Spinal cord (tissue), 10 donors: ENCODE data around the gene ZMPSTE24. TPM values are rescaled to one million over a fixed set of nuclear protein-coding genes. Genes with fewer than 3 reads are reported as not detected.

Experiments used
- DNase-seq, 6 donors: peaks; one replicate each; pipeline versions ENCODE4 v3.0.0 to v3.0.0-alpha.2; 2013 to 2015; ENCODE audit warnings: low spot score in 6 of 6, low read depth in 4 of 6
- H3K27ac ChIP-seq: one replicate; pipeline ENCODE4 v1.5.1; 2013; ENCODE audit warnings: low read depth, low read length, control low read depth
- H3K27me3 ChIP-seq: one replicate; pipeline ENCODE4 v1.6.1; 2013; ENCODE audit warnings: low read length; ENCODE audit not compliant: control insufficient read depth, insufficient read depth
- H3K36me3 ChIP-seq: one replicate; pipeline ENCODE4 v1.6.1; 2013; ENCODE audit warnings: low read length; ENCODE audit not compliant: control insufficient read depth, insufficient read depth
- H3K4me1 ChIP-seq: one replicate; pipeline ENCODE4 v1.6.1; 2013; ENCODE audit warnings: low read length; ENCODE audit not compliant: control insufficient read depth, insufficient read depth
- H3K4me3 ChIP-seq: one replicate; pipeline ENCODE4 v1.5.1; 2013; ENCODE audit warnings: low read depth, low read length, control low read depth
- H3K9me3 ChIP-seq: one replicate; pipeline ENCODE4 v1.6.1; 2013; ENCODE audit warnings: low read length; ENCODE audit not compliant: control insufficient read depth, insufficient read depth
- WGBS: methylation state at CpG from one replicate; pipeline ENCODE4 v1.1.5; 2013; ENCODE audit warnings: missing lambda C conversion rate; ENCODE audit not compliant: insufficient coverage; 5-methylcytosine and 5-hydroxymethylcytosine counted together
- polyA plus RNA-seq, 2 donors: library from polyadenylated mRNA; unstranded; fragments of 120-200 nt; gene quantifications; one replicate each; pipeline ENCODE4 v1.2.1, GENCODE V29; 2013; ENCODE audit not compliant: insufficient read length in 2 of 2
- total RNA-seq, 2 donors: library from RNA; depleted of rRNA in 1 of 2; stranded (reverse); fragments of 120-200 nt in 1 of 2; fragments of >200 nt in 1 of 2; gene quantifications; one replicate each; pipeline versions ENCODE4 v1.2.3 to v1.2.4, GENCODE V29; 2013 to 2014
- donor health status: healthy.

ZMPSTE24 gene
- total and polyA plus RNA-seq, 4 donors: 38.9 to 70.9 (median 42.5) TPM

DNA sequence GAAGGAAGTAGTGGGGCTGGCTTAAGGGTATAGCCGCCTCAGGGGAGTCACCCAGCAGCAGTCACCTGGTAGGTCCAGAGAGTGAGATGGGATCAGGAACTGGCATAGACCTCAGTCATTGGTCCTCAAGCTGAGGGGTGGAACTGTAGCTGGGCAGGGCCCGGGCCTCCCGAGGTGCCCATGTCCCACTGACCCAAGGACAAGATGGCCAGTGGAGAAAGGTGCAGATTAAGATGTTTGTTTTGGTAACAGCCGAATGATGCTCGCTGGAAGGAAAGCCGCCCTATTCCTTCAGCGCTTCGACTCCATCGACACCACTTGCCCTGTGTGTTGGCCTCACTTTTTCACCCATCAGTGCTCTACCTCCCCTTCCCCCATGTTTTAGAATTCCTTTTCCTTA, 42.6 kb downstream of the ZMPSTE24 start:
- Histone ChIP-seq H3K4me1 (peaks cover 4% of the 10 kb centered on the region), H3K4me3 (no peak overlapping the region), H3K27ac (no peak overlapping the region), H3K27me3 (peaks cover 18% of the 10 kb centered on the region), H3K9me3 (no peaks in the 10 kb centered on the region), H3K36me3 (peaks cover 40% of the 10 kb centered on the region)
- DNase-seq: no peak
- 88% methylated on average over 5 of the region's 9 CpGs for WGBS

- Histone ChIP-seq H3K4me3 (no peak overlapping the region), H3K27ac (no peak overlapping the region), H3K9me3 (no peaks in the 10 kb centered on the region), H3K36me3 (peaks cover 40% of the 10 kb centered on the region), H3K4me1 (peaks cover 4% of the 10 kb centered on the region), H3K27me3 (peaks cover 18% of the 10 kb centered on the region)
- WGBS: 93% methylated on average over 10 of the region's 10 CpGs
- DNase-seq: no peak
These were observed 43.0 kb downstream of the ZMPSTE24 start for GRCh38 chr1:40301066-40301465.

- no peak for DNase-seq
- H3K9me3 ChIP-seq: no peaks in the 10 kb centered on the region
- H3K4me3 ChIP-seq: no peak overlapping the region
- 93% methylated on average over 7 of the region's 12 CpGs for WGBS
- H3K4me1 ChIP-seq: peaks cover 4% of the 10 kb centered on the region
- H3K36me3 ChIP-seq: peaks cover 40% of the 10 kb centered on the region
- H3K27ac ChIP-seq: no peak overlapping the region
- peaks cover 18% of the 10 kb centered on the region for H3K27me3 ChIP-seq
These were observed 43.7 kb downstream of the ZMPSTE24 start for GRCh38 chr1:40301541-40302299.

GRCh38 chr1:40302475-40302874, 44.4 kb downstream of the ZMPSTE24 start:
- Histone ChIP-seq H3K4me1 (peaks cover 6% of the 10 kb centered on the region), H3K27me3 (peaks cover 18% of the 10 kb centered on the region), H3K27ac (no peak overlapping the region), H3K9me3 (no peaks in the 10 kb centered on the region), H3K36me3 (peaks cover 44% of the 10 kb centered on the region), H3K4me3 (no peak overlapping the region)
- DNase-seq: no peak
- WGBS: 85% methylated on average over 12 of the region's 13 CpGs

- peaks cover 18% of the 10 kb centered on the region for H3K27me3 ChIP-seq
- peaks cover 13% of the 10 kb centered on the region for H3K4me1 ChIP-seq
- DNase-seq: no peak
- WGBS: 57% methylated on average over 30 of the region's 38 CpGs
- peaks cover 47% of the 10 kb centered on the region for H3K36me3 ChIP-seq
- no peak overlapping the region for H3K4me3 ChIP-seq
- H3K27ac ChIP-seq: no peak overlapping the region
- no peaks in the 10 kb centered on the region for H3K9me3 ChIP-seq
These were observed 45.2 kb downstream of the ZMPSTE24 start for GRCh38 chr1:40303051-40303771.

- Histone ChIP-seq H3K27ac (no peak overlapping the region), H3K27me3 (peaks cover 18% of the 10 kb centered on the region), H3K4me3 (no peak overlapping the region), H3K9me3 (no peaks in the 10 kb centered on the region), H3K36me3 (peaks cover 47% of the 10 kb centered on the region), H3K4me1 (peaks cover 18% of the 10 kb centered on the region)
- DNase-seq: no peak
- 28% methylated on average over 33 of the region's 33 CpGs for WGBS
These were observed 45.8 kb downstream of the ZMPSTE24 start for GRCh38 chr1:40303790-40304189.

- H3K9me3 ChIP-seq: no peaks in the 10 kb centered on the region
- peaks cover 31% of the 10 kb centered on the region for H3K4me1 ChIP-seq
- WGBS: 74% methylated on average over 4 of the region's 5 CpGs
- no peak overlapping the region for H3K4me3 ChIP-seq
- no peak for DNase-seq
- H3K27me3 ChIP-seq: peaks cover 18% of the 10 kb centered on the region
- H3K27ac ChIP-seq: no peak overlapping the region
- peaks cover 43% of the 10 kb centered on the region for H3K36me3 ChIP-seq
These were observed 47.4 kb downstream of the ZMPSTE24 start for GRCh38 chr1:40305451-40305850.

GRCh38 chr1:40305871-40306270, 47.8 kb downstream of the ZMPSTE24 start:
- Histone ChIP-seq H3K36me3 (peaks cover 43% of the 10 kb centered on the region), H3K9me3 (no peaks in the 10 kb centered on the region), H3K27ac (no peak overlapping the region), H3K27me3 (peaks cover 18% of the 10 kb centered on the region), H3K4me3 (no peak overlapping the region), H3K4me1 (peaks cover 35% of the 10 kb centered on the region)
- no peak for DNase-seq
- 93% methylated on average over 2 of the region's 2 CpGs for WGBS

- H3K27ac ChIP-seq: no peak overlapping the region
- WGBS: 95% methylated on average over 4 of the region's 4 CpGs
These were observed 48.3 kb downstream of the ZMPSTE24 start for GRCh38 chr1:40306296-40306695.

GRCh38 chr1:40307186-40307585, 49.1 kb downstream of the ZMPSTE24 start:
- peaks cover 43% of the 10 kb centered on the region for H3K36me3 ChIP-seq
- WGBS: 95% methylated on average over 6 of the region's 6 CpGs
- no peak overlapping the region for H3K27ac ChIP-seq
- peaks cover 45% of the 10 kb centered on the region for H3K4me1 ChIP-seq
- H3K9me3 ChIP-seq: no peaks in the 10 kb centered on the region
- peaks cover 18% of the 10 kb centered on the region for H3K27me3 ChIP-seq
- DNase-seq: no peak
- no peak overlapping the region for H3K4me3 ChIP-seq

More at GRCh38 chr1:40306296-40306695, 48.3 kb downstream of the ZMPSTE24 start:
- Histone ChIP-seq H3K4me3 (no peak overlapping the region), H3K9me3 (no peaks in the 10 kb centered on the region), H3K27me3 (peaks cover 18% of the 10 kb centered on the region), H3K4me1 (peaks cover 39% of the 10 kb centered on the region), H3K36me3 (peaks cover 40% of the 10 kb centered on the region)
- DNase-seq: no peak
